HG02970 (cell line): ENCODE data around the gene PWWP2B.
"Not testable (repeated sequence)": the region's sequence is repeated elsewhere in the genome, so short reads cannot be mapped to it uniquely, and the experiment has no call there.

ENCODE experiments used
- ATAC-seq: cut with Tn5 transposase; IDR thresholded peaks from one replicate; pipeline ENCODE4 v1.9.1; 2021; ENCODE audit warnings: mild to moderate bottlenecking, moderate library complexity, moderate number of reproducible peaks; ENCODE audit not compliant: unreplicated experiment, low FRiP score

PWWP2B gene

GRCh38 chr10:132428486-132428995 is 31.5 kb downstream of the PWWP2B start:
- no peak for ATAC-seq

GRCh38 chr10:132429281-132430230 is 32.6 kb downstream of the PWWP2B start:
- ATAC-seq: no peak

- no peak for ATAC-seq
Measured at GRCh38 chr10:132430231-132430743, 33.3 kb downstream of the PWWP2B start.

- no peak for ATAC-seq
Measured at GRCh38 chr10:132430861-132431271, 33.9 kb downstream of the PWWP2B start.

- no peak for ATAC-seq
Measured at GRCh38 chr10:132431537-132432175, 34.7 kb downstream of the PWWP2B start.

GRCh38 chr10:132432176-132432540 is 35.2 kb downstream of the PWWP2B start:
- ATAC-seq: no peak

- ATAC-seq: no peak
Measured at GRCh38 chr10:132433671-132434340, 36.8 kb downstream of the PWWP2B start.

- no peak for ATAC-seq
Measured at GRCh38 chr10:132434405-132435005, 37.5 kb downstream of the PWWP2B start.

- not testable (repeated sequence) for ATAC-seq
Measured at GRCh38 chr10:132435320-132435719, 38.3 kb downstream of the PWWP2B start.

- ATAC-seq: not testable (repeated sequence)
Measured at GRCh38 chr10:132436096-132436495, 39.1 kb downstream of the PWWP2B start.

- ATAC-seq: no peak
Measured at GRCh38 chr10:132436861-132437410, 39.9 kb downstream of the PWWP2B start.

GRCh38 chr10:132437541-132437950 is 40.5 kb downstream of the PWWP2B start:
- ATAC-seq: no peak

GRCh38 chr10:132438091-132439024 is 41.4 kb downstream of the PWWP2B start:
- no peak for ATAC-seq

GRCh38 chr10:132439025-132439388 is 42.0 kb downstream of the PWWP2B start:
- ATAC-seq: no peak

- no peak for ATAC-seq
Measured at GRCh38 chr10:132439424-132440163, 42.6 kb downstream of the PWWP2B start.

GRCh38 chr10:132440791-132441565 is 44.0 kb downstream of the PWWP2B start:
- no peak for ATAC-seq

- ATAC-seq: no peak
Measured at GRCh38 chr10:132441818-132442524, 45.0 kb downstream of the PWWP2B start.
